Activated T-cell treated with anti-CD3 and anti-CD28 coated beads, Interleukin-2, amount 50 U/mL, for 1 hour (primary cell): ENCODE measurements around the gene GOLGA8J.
"Not testable (repeated sequence)": the region's sequence is repeated elsewhere in the genome, so short reads cannot be mapped to it uniquely, and the experiment has no call there.

Experiments
- DNase-seq: peaks from one replicate; pipeline ENCODE4 v3.0.0-alpha.2; 2020

The GOLGA8J gene

GRCh38 chr15:30082655-30083054 lies at the start of gene GOLGA8J:
GOLGA8J (plus strand) TSS chr15:30082955; CDS start chr15:30083053, 98 bp downstream.
- not testable (repeated sequence) for DNase-seq

GRCh38 chr15:30033211-30033610 lies 49.5 kb upstream of the GOLGA8J start:
- no peak for DNase-seq

- DNase-seq = no peak
Measured at GRCh38 chr15:30033763-30034162, 49.0 kb upstream of the GOLGA8J start.

- DNase-seq = no peak
Measured at GRCh38 chr15:30036036-30036703, 46.6 kb upstream of the GOLGA8J start.

- DNase-seq = no peak
Measured at GRCh38 chr15:30038667-30039523, 43.9 kb upstream of the GOLGA8J start.

GRCh38 chr15:30041868-30042267 lies 40.9 kb upstream of the GOLGA8J start:
- DNase-seq = no peak

GRCh38 chr15:30042556-30042955 lies 40.2 kb upstream of the GOLGA8J start:
- no peak for DNase-seq

GRCh38 chr15:30043211-30043655 lies 39.5 kb upstream of the GOLGA8J start:
- DNase-seq = no peak

- DNase-seq = no peak
Measured at GRCh38 chr15:30044377-30044776, 38.4 kb upstream of the GOLGA8J start.

GRCh38 chr15:30044826-30045225 lies 37.9 kb upstream of the GOLGA8J start:
- DNase-seq = not testable (repeated sequence)

GRCh38 chr15:30045248-30046041 lies 37.3 kb upstream of the GOLGA8J start:
- DNase-seq = not testable (repeated sequence)

GRCh38 chr15:30046430-30046829 lies 36.3 kb upstream of the GOLGA8J start:
- no peak for DNase-seq

- DNase-seq = no peak
Measured at GRCh38 chr15:30055604-30056003, 27.2 kb upstream of the GOLGA8J start.

GRCh38 chr15:30056166-30056565 lies 26.6 kb upstream of the GOLGA8J start:
- no peak for DNase-seq

- DNase-seq = no peak
Measured at GRCh38 chr15:30059771-30060170, 23.0 kb upstream of the GOLGA8J start.

- DNase-seq = no peak
Measured at GRCh38 chr15:30062881-30063280, 19.9 kb upstream of the GOLGA8J start.

- DNase-seq = no peak
Measured at GRCh38 chr15:30063835-30064546, 18.8 kb upstream of the GOLGA8J start.

- DNase-seq = no peak
Measured at GRCh38 chr15:30065025-30065801, 17.5 kb upstream of the GOLGA8J start.

GRCh38 chr15:30068326-30068725 lies 14.4 kb upstream of the GOLGA8J start:
- DNase-seq = no peak

GRCh38 chr15:30072630-30073029 lies 10.1 kb upstream of the GOLGA8J start:
- DNase-seq = no peak

GRCh38 chr15:30073915-30074314 lies 8.8 kb upstream of the GOLGA8J start:
- DNase-seq = no peak

GRCh38 chr15:30080816-30081215 lies 1.9 kb upstream of the GOLGA8J start:
- not testable (repeated sequence) for DNase-seq
